GM12875 (cell line): Measurements from ENCODE around the gene CDH1.

Experiments
- H3K4me3 ChIP-seq: one replicate; pipeline ENCODE4 v1.5.1; 2011; ENCODE audit warnings: low read depth, low read length, control low read depth
- CTCF ChIP-seq: IDR thresholded peaks from 2 replicates; pipeline ENCODE4 v1.5.1; 2011; ENCODE audit warnings: low read depth, mild to moderate bottlenecking, control low read depth, inconsistent platforms, low read length, moderate library complexity, borderline replicate concordance; ENCODE audit not compliant: insufficient read depth

CDH1 gene

GRCh38 chr16:68737046-68737729 is at the start of gene CDH1:
CDH1 (plus strand) TSS chr16:68737292; CDS start chr16:68737416, 124 bp downstream.
- TF ChIP-seq CTCF, result no peak
- H3K4me3 ChIP-seq, result no peak within 1 kb of the TSS

- H3K4me3 ChIP-seq, result no peak overlapping the region
- no peak for TF ChIP-seq CTCF
Measured at GRCh38 chr16:68689921-68690320, 47.2 kb upstream of the CDH1 start.

GRCh38 chr16:68695575-68695974 is 41.5 kb upstream of the CDH1 start:
- no peak for TF ChIP-seq CTCF
- no peak overlapping the region for H3K4me3 ChIP-seq

GRCh38 chr16:68696514-68696913 is 40.6 kb upstream of the CDH1 start:
- TF ChIP-seq CTCF, result no peak

GRCh38 chr16:68698091-68698490 is 39.0 kb upstream of the CDH1 start:
- no peak overlapping the region for H3K4me3 ChIP-seq
- TF ChIP-seq CTCF, result no peak

More at GRCh38 chr16:68696514-68696913, 40.6 kb upstream of the CDH1 start:
- no peak overlapping the region for H3K4me3 ChIP-seq

- TF ChIP-seq CTCF, result no peak
- H3K4me3 ChIP-seq, result no peak overlapping the region
Measured at GRCh38 chr16:68700120-68700519, 37.0 kb upstream of the CDH1 start.

GRCh38 chr16:68700831-68701230 is 36.3 kb upstream of the CDH1 start:
- no peak for TF ChIP-seq CTCF
- no peak overlapping the region for H3K4me3 ChIP-seq
